Suprapubic skin (tissue), 4 donors: Measurements from ENCODE around the gene TECPR2. TPM values are rescaled to one million over a fixed set of nuclear protein-coding genes. Genes with fewer than 3 reads are reported as not detected.

Experiments
- DNase-seq, 2 donors: peaks; one replicate each; pipeline ENCODE4 v3.0.0-alpha.2; 2019; ENCODE audit warnings: low spot score in 2 of 2
- H3K27ac ChIP-seq: fragments of 200-600 bp; sonication (generic); one replicate; pipeline ENCODE4 v1.5.1; 2019
- H3K27me3 ChIP-seq: fragments of 200-600 bp; sonication (generic); one replicate; pipeline ENCODE4 v1.5.1; 2019
- H3K36me3 ChIP-seq: fragments of 200-600 bp; sonication (generic); one replicate; pipeline ENCODE4 v1.5.1; 2019
- H3K4me1 ChIP-seq: fragments of 200-600 bp; sonication (generic); one replicate; pipeline ENCODE4 v1.5.1; 2019
- H3K4me3 ChIP-seq: fragments of 200-600 bp; sonication (generic); one replicate; pipeline ENCODE4 v1.5.1; 2019; ENCODE audit warnings: mild to moderate bottlenecking
- H3K9me3 ChIP-seq: fragments of 200-600 bp; sonication (generic); one replicate; pipeline ENCODE4 v1.5.1; 2019
- CTCF ChIP-seq, 2 donors: fragments of 200-600 bp in 1 of 2; fragments of 450-650 bp in 1 of 2; sonication (generic) in 1 of 2; IDR thresholded peaks; one replicate each; pipeline ENCODE4 v1.5.1; 2016 to 2019; ENCODE audit warnings: antibody characterized with exemption in 2 of 2, mild to moderate bottlenecking in 1 of 2, moderate library complexity in 1 of 2
- EP300 ChIP-seq: sonication (generic); formaldehyde crosslinking; IDR thresholded peaks from one replicate; pipeline ENCODE4 v1.6.1; 2017; ENCODE audit warnings: antibody characterized with exemption
- POLR2A ChIP-seq, 2 donors: fragments of 450-650 bp; IDR thresholded peaks; one replicate each; pipeline ENCODE4 v1.6.1; 2017; ENCODE audit warnings: antibody characterized with exemption in 2 of 2, mild to moderate bottlenecking in 2 of 2, moderate library complexity in 2 of 2
- POLR2AphosphoS5 ChIP-seq, 3 donors: sonication (generic); formaldehyde crosslinking; IDR thresholded peaks; one replicate each; pipeline ENCODE4 v1.6.1; 2017; ENCODE audit warnings: antibody characterized with exemption in 3 of 3
- WGBS: methylation state at CpG from one replicate; pipeline ENCODE4 v1.1.5; 2018; 5-methylcytosine and 5-hydroxymethylcytosine counted together
- total RNA-seq, 4 donors: library from RNA; depleted of rRNA; stranded (reverse); fragments of >200 nt; gene quantifications; one replicate each; pipeline ENCODE4 v1.1.0, GENCODE V29; 2016

Gene TECPR2
- total RNA-seq, 4 donors from 2014 or later: 12.1 to 22.6 (median 16.8) TPM

- Histone ChIP-seq H3K4me1 (peaks cover 3% of the 10 kb centered on the region), H3K9me3 (no peaks in the 10 kb centered on the region), H3K27ac (no peak overlapping the region), H3K27me3 (no peaks in the 10 kb centered on the region), H3K36me3 (peaks cover 87% of the 10 kb centered on the region), H3K4me3 (no peak overlapping the region)
- no peak for TF ChIP-seq CTCF (IDR thresholded peaks at IDR 0.05)
- no peak for TF ChIP-seq EP300
- no peak for TF ChIP-seq POLR2A (IDR thresholded peaks at IDR 0.05)
- no peak for TF ChIP-seq POLR2AphosphoS5 (IDR thresholded peaks at IDR 0.05)
- DNase-seq: no peak
- 81% methylated on average over 8 of the region's 8 CpGs for WGBS
These were observed 9.6 kb upstream of the TECPR2 start for GRCh38 chr14:102353126-102353619.

- Histone ChIP-seq H3K36me3 (peaks cover 76% of the 10 kb centered on the region), H3K27me3 (no peaks in the 10 kb centered on the region), H3K4me1 (peaks cover 10% of the 10 kb centered on the region), H3K4me3 (no peak overlapping the region), H3K27ac (no peak overlapping the region), H3K9me3 (no peaks in the 10 kb centered on the region)
- 87% methylated on average over 3 of the region's 3 CpGs for WGBS
- no peak for TF ChIP-seq POLR2A (IDR thresholded peaks at IDR 0.05)
- no peak for TF ChIP-seq EP300
- no peak for TF ChIP-seq POLR2AphosphoS5 (IDR thresholded peaks at IDR 0.05)
- no peak for DNase-seq
These were observed 6.5 kb upstream of the TECPR2 start for GRCh38 chr14:102356280-102356679.

GRCh38 chr14:102359341-102359740 is 3.4 kb upstream of the TECPR2 start:
- no peak for DNase-seq
- Histone ChIP-seq H3K4me1 (peaks cover 26% of the 10 kb centered on the region), H3K36me3 (peaks cover 46% of the 10 kb centered on the region), H3K9me3 (no peaks in the 10 kb centered on the region), H3K27ac (no peak overlapping the region), H3K27me3 (no peaks in the 10 kb centered on the region), H3K4me3 (no peak overlapping the region)
- TF ChIP-seq EP300 (no peak), POLR2AphosphoS5 (IDR thresholded peaks at IDR 0.05) (no peak), CTCF (IDR thresholded peaks at IDR 0.05) (no peak), POLR2A (IDR thresholded peaks at IDR 0.05) (no peak)
- WGBS: 98% methylated on average over 2 of the region's 2 CpGs

GRCh38 chr14:102360388-102360787 is 2.4 kb upstream of the TECPR2 start:
- Histone ChIP-seq H3K27ac (no peak overlapping the region), H3K4me1 (peaks cover 28% of the 10 kb centered on the region), H3K27me3 (no peaks in the 10 kb centered on the region), H3K36me3 (peaks cover 36% of the 10 kb centered on the region), H3K9me3 (no peaks in the 10 kb centered on the region), H3K4me3 (no peak overlapping the region)
- TF ChIP-seq EP300 (no peak), POLR2AphosphoS5 (IDR thresholded peaks at IDR 0.05) (no peak), CTCF (IDR thresholded peaks at IDR 0.05) (no peak), POLR2A (IDR thresholded peaks at IDR 0.05) (no peak)
- DNase-seq: no peak
- WGBS: 91% methylated on average over 3 of the region's 3 CpGs

- H3K27ac ChIP-seq: peak overlapping the region; percentile 91
- WGBS: 7% methylated on average over 4 of the region's 4 CpGs
- peaks cover 20% of the 10 kb centered on the region for H3K36me3 ChIP-seq
- H3K9me3 ChIP-seq: no peaks in the 10 kb centered on the region
- H3K4me1 ChIP-seq: peaks cover 28% of the 10 kb centered on the region
- H3K27me3 ChIP-seq: no peaks in the 10 kb centered on the region
- peak overlapping the region; percentile 88 for H3K4me3 ChIP-seq
- TF ChIP-seq CTCF (IDR thresholded peaks at IDR 0.05) (no peak), EP300 (no peak), POLR2A (IDR thresholded peaks at IDR 0.05) (no peak), POLR2AphosphoS5 (IDR thresholded peaks at IDR 0.05) (no peak)
- DNase-seq: no peak
These were observed 657 bp upstream of the TECPR2 start for GRCh38 chr14:102362084-102362483.
